ENCODE results near the gene RIN3. TPM values are rescaled to one million over a fixed set of nuclear protein-coding genes. Genes with fewer than 3 reads are reported as not detected.

Gene RIN3
- total RNA-seq, 1 donor from 2014 or later = 12.1 TPM

GRCh38 chr14:92565040-92565717 is 51.6 kb downstream of the RIN3 start:
- intact Hi-C loops (cut with DNase I) = no loop called here
- DNase-seq (ENCODE audit: low spot score) = no peak

DNA sequence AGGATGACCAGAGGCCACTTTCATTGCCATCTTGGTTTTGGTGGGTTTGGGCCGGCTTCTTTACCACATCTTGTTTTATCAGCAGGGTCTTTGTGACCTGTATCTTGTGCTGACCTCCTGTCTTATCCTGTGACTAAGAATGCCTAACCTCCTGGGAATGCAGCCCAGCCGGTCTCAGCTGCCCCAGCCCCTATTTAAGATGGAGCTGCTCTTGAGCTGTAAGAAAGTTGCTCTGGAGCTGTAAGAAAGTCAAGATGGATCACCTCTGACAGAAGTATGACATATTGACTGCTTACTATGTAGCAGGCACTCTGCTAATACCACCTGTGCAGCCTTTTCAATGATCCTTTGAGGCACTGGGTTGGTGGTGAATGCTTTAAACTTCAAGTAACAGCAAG is 52.1 kb downstream of the RIN3 start:
- no peak for DNase-seq (ENCODE audit: low spot score)
- intact Hi-C loops (cut with DNase I) = no loop called here

GRCh38 chr14:92567173-92567725 is 53.7 kb downstream of the RIN3 start:
- DNase-seq (ENCODE audit: low spot score) = no peak
- intact Hi-C loops (cut with DNase I) = no loop called here

DNA sequence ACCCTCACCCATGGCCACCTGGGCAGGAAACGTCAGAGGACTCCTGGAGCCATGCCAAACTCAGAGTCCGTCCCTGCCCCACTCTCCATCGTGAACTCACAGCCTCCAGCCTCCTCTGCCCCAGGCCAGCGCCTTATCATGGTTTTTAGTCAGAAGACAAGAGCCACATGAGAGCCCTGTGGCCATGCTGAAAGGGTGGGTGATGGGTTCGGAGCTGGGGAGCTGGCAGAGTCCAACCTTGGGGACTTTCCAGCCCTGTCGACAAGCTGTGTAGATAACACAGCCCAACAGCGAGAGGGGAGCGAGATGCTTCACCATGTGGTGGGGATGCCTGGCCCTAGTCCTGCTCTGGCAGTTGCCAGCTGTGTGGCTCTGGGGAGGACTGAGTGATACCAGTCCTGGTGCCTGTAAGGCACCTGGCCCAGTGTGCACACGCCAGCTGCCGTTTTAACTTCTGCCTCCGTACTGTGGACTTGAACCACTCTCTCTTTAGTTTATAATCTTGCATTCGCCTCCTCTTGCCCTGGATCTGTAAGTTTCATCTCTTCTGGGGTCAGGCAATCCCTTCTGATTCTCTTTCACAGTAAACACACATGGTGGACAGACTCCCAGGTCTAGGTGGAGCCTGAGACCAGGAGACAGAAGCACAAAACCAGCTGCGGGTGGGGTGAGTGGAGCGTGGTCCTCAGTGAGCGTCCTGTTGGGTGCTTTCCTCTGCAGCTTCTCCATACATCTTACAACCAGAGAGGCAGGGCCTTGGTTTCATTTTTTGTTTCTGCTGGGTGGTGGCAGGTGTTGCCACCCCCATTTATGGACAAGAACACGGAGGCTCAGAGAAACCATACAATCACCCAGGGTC is 55.3 kb downstream of the RIN3 start:
- intact Hi-C loops (cut with DNase I) = no loop called here

GRCh38 chr14:92570674-92571262 is 57.2 kb downstream of the RIN3 start:
- DNase-seq (ENCODE audit: low spot score) = no peak
- intact Hi-C loops (cut with DNase I) = no loop called here

More for the DNA sequence above, 55.3 kb downstream of the RIN3 start:
- DNase-seq (ENCODE audit: low spot score) = peak; percentile 81

GRCh38 chr14:92572050-92572449 is 58.5 kb downstream of the RIN3 start:
- intact Hi-C loops (cut with DNase I) = no loop called here

GRCh38 chr14:92573761-92574498 is 60.3 kb downstream of the RIN3 start:
- intact Hi-C loops (cut with DNase I) = no loop called here
- DNase-seq (ENCODE audit: low spot score) = no peak

More at GRCh38 chr14:92572050-92572449, 58.5 kb downstream of the RIN3 start:
- no peak for DNase-seq (ENCODE audit: low spot score)

GRCh38 chr14:92575061-92575747 is 61.6 kb downstream of the RIN3 start:
- DNase-seq (ENCODE audit: low spot score) = no peak
- intact Hi-C loops (cut with DNase I) = no loop called here

DNA sequence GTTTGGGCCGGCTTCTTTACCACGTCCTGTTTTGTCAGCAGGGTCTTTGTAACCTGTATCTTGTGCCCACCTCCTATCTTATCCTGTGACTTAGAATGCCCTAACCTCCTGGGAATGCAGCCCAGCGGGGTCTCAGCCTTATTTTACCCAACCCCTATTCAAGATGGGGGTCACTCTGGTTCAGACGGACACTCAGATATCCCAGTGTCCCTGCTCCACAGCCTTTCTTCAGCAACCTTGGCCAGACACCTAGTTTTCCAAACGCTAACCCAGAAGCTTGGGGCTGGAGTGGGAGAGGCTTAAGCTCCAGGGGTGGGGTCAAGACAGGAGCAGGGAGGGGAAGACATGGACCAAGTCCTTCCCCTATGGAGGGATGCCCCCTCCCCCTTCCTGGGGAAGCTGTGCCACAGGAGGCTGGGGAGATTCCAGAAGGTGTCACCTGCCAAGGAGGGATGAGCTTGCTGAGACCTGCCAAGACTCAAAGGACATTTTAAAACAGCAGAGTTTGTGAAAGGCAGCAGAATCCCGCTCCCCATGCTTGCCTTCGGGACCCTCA is 62.2 kb downstream of the RIN3 start:
- intact Hi-C loops (cut with DNase I) = no loop called here
- no peak for DNase-seq (ENCODE audit: low spot score)

DNA sequence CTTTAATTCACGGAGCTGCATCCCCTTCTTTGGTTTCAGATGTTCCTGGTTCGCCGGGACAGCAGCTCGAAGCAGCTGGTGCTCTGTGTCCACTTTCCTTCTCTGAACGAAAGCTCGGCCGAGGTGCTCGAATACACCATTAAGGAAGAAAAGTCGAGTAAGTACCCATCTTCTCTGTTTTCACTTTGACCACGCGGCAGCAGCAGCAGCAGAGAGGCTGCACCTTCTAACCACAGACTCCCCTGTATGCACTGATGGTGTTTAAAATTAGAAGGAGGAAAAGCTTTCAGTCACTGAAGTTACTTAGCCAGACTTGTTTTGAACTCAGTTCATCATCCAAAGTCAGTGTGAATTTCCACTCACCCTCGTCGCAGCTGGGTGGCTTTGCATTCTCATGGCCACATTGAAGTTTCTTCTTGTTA is 63.8 kb downstream of the RIN3 start:
- no peak for DNase-seq (ENCODE audit: low spot score)
- intact Hi-C loops (cut with DNase I) = no loop called here

GRCh38 chr14:92578511-92578910 is 64.9 kb downstream of the RIN3 start:
- DNase-seq (ENCODE audit: low spot score) = no peak
- intact Hi-C loops (cut with DNase I) = no loop called here

DNA sequence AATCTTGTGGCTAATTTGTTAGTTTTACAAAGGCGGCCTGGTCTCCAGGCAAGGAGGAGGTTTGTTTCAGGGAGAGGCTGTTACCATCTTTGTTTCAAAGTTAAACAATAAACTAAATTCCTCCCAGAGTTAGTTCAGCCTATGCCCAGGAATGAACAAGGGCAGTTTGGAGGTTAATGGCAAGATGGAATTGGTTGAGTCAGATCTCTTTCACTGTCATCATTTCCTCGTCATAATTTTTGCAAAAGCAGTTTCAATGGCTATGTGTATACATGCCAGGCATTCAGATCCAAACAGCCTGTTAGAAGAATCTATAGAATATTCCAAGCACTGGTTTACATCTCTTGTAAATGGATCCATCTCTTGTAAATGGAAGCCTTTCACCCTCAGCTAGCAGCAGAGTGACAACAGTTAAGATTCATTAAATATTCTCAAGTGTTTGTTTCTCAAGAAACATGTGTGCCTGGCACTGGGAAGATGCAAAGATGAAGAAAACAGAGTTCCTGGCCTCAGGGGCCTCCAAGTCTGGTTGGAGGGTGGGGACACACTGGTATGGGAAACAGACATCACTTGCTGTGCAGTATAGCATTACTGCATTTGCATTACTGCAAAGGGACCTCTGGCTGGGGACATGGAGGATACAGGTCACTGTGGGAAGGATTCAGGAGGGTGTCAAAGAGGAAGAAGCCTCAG is 65.8 kb downstream of the RIN3 start:
- intact Hi-C loops (cut with DNase I) = no loop called here
- no peak for DNase-seq (ENCODE audit: low spot score)

DNA sequence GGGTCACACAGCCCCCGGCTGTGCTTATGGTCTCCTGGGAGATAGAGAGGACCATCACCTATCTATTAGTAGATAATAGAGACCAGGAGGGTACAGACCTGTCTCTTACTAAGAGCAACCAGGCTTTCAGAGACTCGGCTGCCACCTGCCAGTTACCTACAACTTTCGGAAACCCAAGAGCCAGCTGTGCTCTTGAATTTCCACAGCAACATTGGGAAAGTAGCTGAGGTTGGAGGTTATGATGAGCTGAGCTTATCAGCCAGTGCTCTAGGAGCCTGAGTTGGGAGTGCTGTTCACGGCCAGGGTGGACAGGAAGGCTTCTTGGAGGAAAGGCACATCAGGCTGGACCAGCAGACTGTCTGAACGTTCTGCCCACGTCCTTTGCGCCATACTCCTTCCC is 67.6 kb downstream of the RIN3 start:
- no peak for DNase-seq (ENCODE audit: low spot score)
- intact Hi-C loops (cut with DNase I) = no loop called here

GRCh38 chr14:92581966-92582566 is 68.5 kb downstream of the RIN3 start:
- DNase-seq (ENCODE audit: low spot score) = no peak
- intact Hi-C loops (cut with DNase I) = no loop called here

DNA sequence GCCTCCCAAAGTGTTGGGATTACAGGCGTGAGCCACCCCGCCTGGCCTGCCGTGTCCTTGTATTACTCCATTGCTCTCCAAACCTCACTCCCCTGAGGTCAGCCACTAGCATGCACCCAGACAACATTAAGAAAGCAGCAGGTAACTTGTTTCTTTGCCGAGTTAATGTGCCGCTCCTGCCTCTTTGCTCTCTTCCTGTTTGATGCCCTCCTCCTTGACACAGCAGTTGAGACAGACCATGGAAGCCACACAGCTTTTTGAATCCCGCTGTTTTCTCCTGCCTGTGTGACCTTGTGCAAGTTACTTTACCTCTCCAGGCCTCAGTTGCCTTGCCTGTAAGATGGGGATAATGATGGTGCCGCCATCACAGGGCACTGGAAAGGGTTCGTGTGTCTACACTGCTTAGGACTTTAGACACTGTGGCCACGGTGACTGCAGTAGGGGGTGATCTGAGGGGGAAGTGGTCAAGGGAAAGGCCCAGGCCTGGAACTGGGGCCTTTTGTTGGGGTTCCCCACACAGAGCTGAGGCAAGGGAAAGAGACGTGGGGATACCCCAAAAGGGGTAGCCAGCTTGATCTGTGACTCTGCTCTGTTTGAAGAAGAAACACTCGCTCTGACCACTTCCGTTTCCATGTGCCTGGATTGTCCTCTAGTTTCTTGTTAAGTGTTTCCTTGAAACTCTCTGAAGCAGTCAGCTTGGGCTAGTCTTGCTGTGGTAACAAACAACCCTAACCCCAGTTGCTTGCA is 69.3 kb downstream of the RIN3 start:
- intact Hi-C loops (cut with DNase I) = no loop called here

DNA sequence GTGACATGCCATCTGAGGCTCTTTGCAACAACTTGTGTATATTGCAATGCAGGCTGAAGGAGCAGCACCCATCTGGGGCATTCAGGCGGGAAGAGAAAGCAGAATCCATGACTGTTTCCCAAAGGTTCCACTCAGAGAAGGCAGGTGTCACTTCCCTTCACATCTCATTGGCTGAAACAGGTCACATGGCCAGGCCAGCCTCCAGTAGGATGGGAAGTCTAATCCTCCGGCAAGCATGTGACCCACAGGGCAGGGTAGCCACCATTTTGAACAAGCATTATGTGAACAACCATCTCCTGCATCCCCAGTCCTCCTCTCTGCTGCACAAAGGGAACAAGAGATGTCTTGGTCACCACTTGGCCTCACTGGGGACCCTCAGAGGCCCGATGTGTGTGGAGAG is 70.6 kb downstream of the RIN3 start:
- intact Hi-C loops (cut with DNase I) = no loop called here
- no peak for DNase-seq (ENCODE audit: low spot score)

More for the DNA sequence above, 69.3 kb downstream of the RIN3 start:
- DNase-seq (ENCODE audit: low spot score) = no peak

- intact Hi-C loops (cut with DNase I) = no loop called here
- no peak for DNase-seq (ENCODE audit: low spot score)
Observed at GRCh38 chr14:92584816-92585215, 71.2 kb downstream of the RIN3 start.
